ENCODE data around the gene CFAP45. TPM values are rescaled to one million over a fixed set of nuclear protein-coding genes. Genes with fewer than 3 reads are reported as not detected.

Gene CFAP45, protein sequence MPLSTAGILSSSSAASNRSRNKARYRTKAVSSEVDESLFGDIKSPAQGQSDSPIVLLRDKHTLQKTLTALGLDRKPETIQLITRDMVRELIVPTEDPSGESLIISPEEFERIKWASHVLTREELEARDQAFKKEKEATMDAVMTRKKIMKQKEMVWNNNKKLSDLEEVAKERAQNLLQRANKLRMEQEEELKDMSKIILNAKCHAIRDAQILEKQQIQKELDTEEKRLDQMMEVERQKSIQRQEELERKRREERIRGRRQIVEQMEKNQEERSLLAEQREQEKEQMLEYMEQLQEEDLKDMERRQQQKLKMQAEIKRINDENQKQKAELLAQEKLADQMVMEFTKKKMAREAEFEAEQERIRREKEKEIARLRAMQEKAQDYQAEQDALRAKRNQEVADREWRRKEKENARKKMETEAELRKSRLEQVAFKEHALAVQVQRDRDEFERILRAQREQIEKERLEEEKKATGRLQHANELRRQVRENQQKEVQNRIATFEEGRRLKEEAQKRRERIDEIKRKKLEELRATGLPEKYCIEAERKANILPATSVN
- total RNA-seq = 0.28 and 0.96 TPM in 2 replicates

DNA sequence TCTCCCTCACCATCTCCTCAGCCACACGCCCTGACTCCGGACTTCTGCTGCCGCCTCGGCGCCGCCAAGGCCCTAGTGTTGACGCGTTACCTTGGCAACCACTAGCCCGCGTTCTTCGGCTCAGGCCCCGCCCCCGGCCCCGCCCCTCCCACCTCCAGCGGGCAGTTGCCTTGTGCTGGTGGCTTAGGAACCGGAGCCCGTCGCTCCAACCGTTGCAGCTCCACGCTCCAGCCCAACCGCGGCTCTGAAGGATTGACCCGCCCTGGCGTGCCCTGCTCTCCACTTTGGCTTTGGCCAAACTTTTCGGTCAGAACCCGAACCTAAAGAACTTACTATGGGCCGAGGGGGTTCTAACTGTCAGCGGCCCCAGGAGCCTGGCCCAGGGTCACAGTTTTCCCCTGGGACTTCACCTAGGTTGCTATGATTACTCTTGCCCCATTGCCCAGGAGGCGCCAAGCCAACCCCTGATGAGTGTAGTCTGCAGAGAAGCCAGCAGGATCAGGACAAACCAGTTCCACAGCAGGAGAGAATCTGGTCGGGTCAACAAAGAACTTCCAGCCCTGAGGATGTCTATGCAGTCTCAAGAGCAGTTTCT is at the start of gene CFAP45:
CFAP45 (minus strand) TSS at position 80 of the 595 bp plus-strand sequence; CDS start at position 13, 67 bp downstream.

DNA sequence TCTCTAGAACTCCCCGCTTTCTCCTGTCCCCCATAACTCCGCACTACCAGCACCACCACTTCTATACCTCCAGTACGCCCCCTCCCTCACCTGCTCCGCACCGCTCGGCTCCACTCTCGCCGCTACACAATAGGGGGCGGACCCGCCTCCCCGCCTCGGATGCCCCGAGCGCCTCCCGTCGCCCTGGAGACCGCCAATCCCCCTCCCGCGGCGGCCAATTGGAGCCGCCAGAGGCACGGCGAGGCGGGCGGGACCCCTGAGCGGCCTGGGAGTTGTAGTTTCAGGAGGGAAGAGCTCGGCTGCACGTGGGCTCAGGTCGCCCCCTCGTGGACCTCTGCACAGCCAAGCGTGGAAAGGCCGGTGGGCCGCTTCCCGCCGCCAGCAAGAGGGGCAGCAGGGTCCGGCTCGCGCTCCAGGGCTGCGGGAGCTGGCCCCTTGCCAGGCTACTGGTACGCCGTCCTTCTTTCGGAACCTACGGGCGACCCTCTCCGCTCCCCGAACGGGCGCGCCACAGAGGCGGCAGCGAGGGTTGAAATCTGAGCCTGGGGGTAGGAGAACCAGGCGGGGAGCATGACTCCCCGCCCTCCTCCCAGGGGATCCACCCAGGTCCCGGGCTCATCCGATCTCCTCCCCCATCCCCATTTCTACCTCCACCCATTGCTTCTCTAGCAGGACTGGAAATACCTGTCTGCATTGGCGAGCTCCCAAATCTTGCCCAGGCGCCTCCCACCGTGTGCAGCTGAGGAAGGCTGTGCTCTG is 45.7 kb upstream of the CFAP45 start, which contains the start of gene IGSF9:
IGSF9 (minus strand) TSS at position 131 of the 759 bp plus-strand sequence. CDS start 2,159 bp downstream, outside the sequence.

DNA sequence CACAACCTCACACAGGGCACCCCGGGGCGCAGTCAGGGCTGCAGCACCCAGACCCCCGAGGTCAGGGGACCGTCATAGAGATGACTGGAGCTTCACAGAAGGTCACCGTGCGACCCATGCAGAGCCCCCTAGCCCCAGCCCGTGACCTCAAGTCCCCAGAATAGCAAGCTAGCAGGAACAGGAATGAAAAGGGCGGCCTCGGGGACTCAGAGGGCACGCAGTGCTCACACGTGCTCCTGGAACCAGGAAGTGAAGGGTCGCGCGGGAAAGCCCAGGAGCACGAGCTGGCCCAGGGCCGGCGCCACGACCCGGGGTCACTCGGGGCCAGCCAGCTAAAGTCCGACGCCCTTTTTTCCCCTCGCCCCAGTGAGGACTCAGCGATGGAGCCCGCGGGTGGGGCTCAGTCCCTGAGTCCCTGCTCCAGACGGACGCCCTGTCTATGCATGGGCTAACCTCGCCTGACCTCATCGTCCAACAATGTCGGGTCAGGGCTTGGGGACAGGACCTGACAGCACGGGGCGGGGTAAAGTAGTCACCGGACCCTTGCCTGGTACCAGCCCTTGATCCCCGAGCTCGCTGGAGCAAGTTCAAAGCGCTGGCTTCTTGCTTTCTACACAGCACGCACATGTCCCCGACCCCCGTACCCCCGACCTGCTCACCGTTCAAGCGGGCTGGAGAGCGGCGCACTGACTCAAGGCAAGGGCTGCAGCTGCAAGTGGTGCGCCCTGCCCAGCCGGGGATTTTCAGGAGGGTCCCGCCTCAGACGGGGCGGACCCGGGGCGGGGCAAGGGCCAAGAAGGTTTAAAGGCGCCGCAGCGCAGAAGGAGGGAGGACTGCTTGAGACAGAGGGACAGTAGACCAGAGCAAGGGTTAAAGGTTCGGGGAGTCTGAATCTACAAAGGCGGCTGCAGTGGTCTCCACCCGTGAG is 25.1 kb upstream of the CFAP45 start, which contains the start of gene TAGLN2:
TAGLN2 (minus strand) TSS at position 717 of the 928 bp plus-strand sequence. CDS start 4,998 bp downstream, outside the sequence.

DNA sequence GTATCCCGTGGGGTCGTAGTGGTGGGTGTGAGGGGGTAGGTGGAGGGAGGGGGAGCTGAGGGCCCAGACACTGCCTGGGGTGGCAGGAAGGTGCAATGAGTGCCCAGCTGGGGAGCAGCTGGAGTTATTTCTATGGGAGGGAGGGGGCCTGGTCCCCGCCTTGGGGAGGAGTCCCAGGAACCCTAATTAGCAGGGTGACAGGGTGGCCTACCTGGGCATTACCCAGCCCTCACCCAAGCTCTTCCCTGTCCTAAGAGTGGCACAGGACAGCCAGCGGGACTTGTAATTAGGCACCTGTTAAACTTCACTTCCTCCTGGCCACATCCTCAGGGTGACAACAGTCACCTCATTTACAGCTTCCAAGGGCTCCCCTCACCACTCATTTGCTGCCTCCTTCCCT is 37.4 kb downstream of the CFAP45 start, which contains the start of gene VSIG8:
VSIG8 (minus strand) TSS at position 101 of the 400 bp plus-strand sequence. CDS start 136 bp downstream, outside the sequence.

DNA sequence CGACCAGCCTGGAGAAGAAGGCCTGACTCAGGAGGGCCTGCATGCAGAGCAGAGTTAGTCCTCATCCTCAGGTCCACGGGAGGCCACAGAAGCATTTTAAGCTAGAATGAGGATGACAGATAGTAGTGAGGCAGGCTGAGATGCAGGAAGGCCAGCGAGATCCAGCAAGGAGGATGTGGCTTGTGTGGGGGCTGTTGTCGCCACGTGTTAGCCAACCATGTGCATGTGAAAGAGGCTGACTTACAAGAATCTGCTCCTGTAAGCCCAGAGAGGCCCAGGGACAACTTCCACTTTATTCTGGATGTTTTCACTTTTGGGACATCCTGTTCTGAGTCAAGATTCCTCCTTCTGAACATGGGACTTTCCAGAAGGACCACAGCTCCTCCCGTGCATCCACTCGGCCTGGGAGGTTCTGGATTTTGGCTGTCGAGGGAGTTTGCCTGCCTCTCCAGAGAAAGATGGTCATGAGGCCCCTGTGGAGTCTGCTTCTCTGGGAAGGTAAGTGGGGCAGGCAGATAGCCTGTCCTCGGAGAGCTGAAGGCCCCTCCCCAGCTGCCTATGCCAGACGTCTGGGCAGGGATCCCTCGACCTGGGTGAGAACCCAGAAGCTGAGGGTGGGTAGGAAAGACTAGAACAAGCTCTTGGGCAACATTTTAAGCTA is 73.4 kb downstream of the CFAP45 start, which contains the start of gene SLAMF8:
SLAMF8 (plus strand) TSS at position 433 of the 661 bp plus-strand sequence; CDS start at position 459, 26 bp downstream.

Other genes starting within 250 kb of the CFAP45 start
- gene CRP, start 185.6 kb downstream of the CFAP45 start, total RNA-seq = not detected in 2 replicates
- 15.1 and 15.8 TPM in 2 replicates for gene DUSP23, start 119.2 kb downstream of the CFAP45 start, total RNA-seq
- gene FCRL6, start 97.8 kb downstream of the CFAP45 start, total RNA-seq = not detected in 2 replicates
- gene SLAMF8, start 73.3 kb downstream of the CFAP45 start, total RNA-seq = not detected in 2 replicates
- not detected in 2 replicates for gene VSIG8, start 37.5 kb downstream of the CFAP45 start, total RNA-seq
- 160 and 484 TPM in 2 replicates for gene TAGLN2, start 25.3 kb upstream of the CFAP45 start, total RNA-seq
- not detected in 2 replicates for gene IGSF9, start 45.4 kb upstream of the CFAP45 start, total RNA-seq
- gene SLAMF9, start 54.1 kb upstream of the CFAP45 start, total RNA-seq = 0.28 TPM in 1 of 2 replicates, not detected in the other
- gene PIGM, start 131.8 kb upstream of the CFAP45 start, total RNA-seq = 3.4 and 4.8 TPM in 2 replicates
- not detected in 2 replicates for gene KCNJ10, start 170.0 kb upstream of the CFAP45 start, total RNA-seq
- under 0.01 TPM in 1 of 2 replicates, not detected in the other for gene KCNJ9, start 181.4 kb upstream of the CFAP45 start, total RNA-seq
- gene IGSF8, start 198.5 kb upstream of the CFAP45 start, total RNA-seq = 14.8 and 35.8 TPM in 2 replicates
- gene ATP1A2, start 215.6 kb upstream of the CFAP45 start, total RNA-seq = 0.28 TPM in 1 of 2 replicates, not detected in the other

All from regular cardiac myocyte (primary cell).